Measurements from ENCODE around the gene ITPKC.

Gene ITPKC

DNA sequence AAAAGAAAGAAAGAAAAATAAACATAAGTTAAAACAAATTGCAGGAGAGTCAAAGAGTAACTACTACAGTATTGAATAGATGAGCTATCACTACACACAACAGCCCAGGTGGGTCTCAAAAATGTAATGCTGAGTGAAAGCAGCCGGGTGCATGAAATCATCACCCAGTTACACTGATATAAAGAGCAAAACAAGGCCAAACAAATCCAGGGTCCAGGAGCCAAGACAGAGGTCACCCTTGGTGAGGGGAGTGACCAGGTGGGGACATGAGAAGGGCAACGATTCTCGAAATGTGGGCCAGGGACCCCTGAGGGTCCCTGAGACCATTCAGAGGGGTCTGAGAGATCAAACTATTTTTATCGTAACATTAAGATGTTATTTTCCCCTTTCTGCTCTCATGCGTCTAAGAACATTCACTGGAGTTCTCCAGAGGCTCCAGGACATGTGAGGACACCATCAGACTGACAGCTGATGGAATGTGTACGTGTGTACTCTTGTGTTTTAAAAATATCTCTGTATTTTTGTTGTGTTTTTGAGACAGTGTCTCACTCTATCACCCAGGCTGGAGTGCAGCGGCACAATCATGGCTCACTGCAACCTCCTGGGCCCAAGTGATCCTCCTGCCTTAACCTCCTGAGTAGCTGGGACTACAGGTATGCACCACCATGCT is 10.8 kb upstream of the ITPKC start:
- Histone ChIP-seq H3K9me3 (ENCODE audit: insufficient read depth, low read length) (no peaks in the 10 kb centered on the region), H3K4me1 (ENCODE audit: insufficient read depth, insufficient read length) (peaks cover 7% of the 10 kb centered on the region), H3K27me3 (ENCODE audit: insufficient read depth, insufficient read length) (no peaks in the 10 kb centered on the region), H3K4me3 (ENCODE audit: insufficient read length, low read depth) (no peak overlapping the region), H3K9ac (ENCODE audit: insufficient read length, low read depth) (no peak overlapping the region), H3K36me3 (ENCODE audit: insufficient read depth, insufficient read length, low read length) (peaks cover 51% of the 10 kb centered on the region)
- TF ChIP-seq ZNF274 (IDR thresholded peaks at IDR 0.05; ENCODE audit: low read depth, low read length) (no peak), YY1 (IDR thresholded peaks at IDR 0.05; ENCODE audit: insufficient read depth, insufficient read length) (no peak)
- DNase-seq (ENCODE audit: low read depth, low spot score) = no peak

- peaks cover 40% of the 10 kb centered on the region for H3K36me3 ChIP-seq (ENCODE audit: insufficient read depth, insufficient read length, low read length)
- H3K4me3 ChIP-seq (ENCODE audit: insufficient read length, low read depth) = no peak overlapping the region
- H3K4me1 ChIP-seq (ENCODE audit: insufficient read depth, insufficient read length) = peaks cover 7% of the 10 kb centered on the region
- no peak for DNase-seq (ENCODE audit: low read depth, low spot score)
- no peak overlapping the region for H3K9ac ChIP-seq (ENCODE audit: insufficient read length, low read depth)
- TF ChIP-seq SUZ12 (IDR thresholded peaks at IDR 0.05; ENCODE audit: extremely low read depth, insufficient read depth, insufficient read length) (no peak), YY1 (IDR thresholded peaks at IDR 0.05; ENCODE audit: insufficient read depth, insufficient read length) (no peak), ZNF274 (IDR thresholded peaks at IDR 0.05; ENCODE audit: low read depth, low read length) (no peak)
- no peaks in the 10 kb centered on the region for H3K27me3 ChIP-seq (ENCODE audit: insufficient read depth, insufficient read length)
- no peaks in the 10 kb centered on the region for H3K9me3 ChIP-seq (ENCODE audit: insufficient read depth, low read length)
Measured at GRCh38 chr19:40707615-40708014, 9.3 kb upstream of the ITPKC start.

DNA sequence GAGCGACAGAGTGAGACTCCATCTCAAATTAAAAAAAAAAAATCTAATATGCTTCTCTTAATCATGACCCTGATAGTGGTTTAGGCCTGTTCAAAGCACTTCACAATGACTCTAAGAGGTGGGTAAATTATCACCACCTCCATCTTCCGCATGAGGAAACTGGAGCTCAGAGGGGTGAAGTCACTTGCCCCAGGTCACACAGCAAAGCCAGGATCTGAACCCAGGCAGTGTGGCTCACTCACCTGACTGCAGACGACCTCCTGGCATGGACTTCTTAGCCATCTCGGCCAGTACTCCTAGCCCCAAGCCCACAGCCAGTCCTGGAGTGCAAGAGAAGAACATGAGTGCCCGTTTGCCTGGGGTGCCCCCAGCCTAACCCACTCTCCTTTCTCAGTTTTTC is 7.1 kb upstream of the ITPKC start:
- H3K27me3 ChIP-seq (ENCODE audit: insufficient read depth, insufficient read length) = no peaks in the 10 kb centered on the region
- H3K4me1 ChIP-seq (ENCODE audit: insufficient read depth, insufficient read length) = no peaks in the 10 kb centered on the region
- no peak overlapping the region for H3K9ac ChIP-seq (ENCODE audit: insufficient read length, low read depth)
- H3K9me3 ChIP-seq (ENCODE audit: insufficient read depth, low read length) = no peaks in the 10 kb centered on the region
- DNase-seq (ENCODE audit: low read depth, low spot score) = no peak
- H3K4me3 ChIP-seq (ENCODE audit: insufficient read length, low read depth) = no peak overlapping the region
- TF ChIP-seq YY1 (IDR thresholded peaks at IDR 0.05; ENCODE audit: insufficient read depth, insufficient read length) = no peak
- no peak for TF ChIP-seq ZNF274 (IDR thresholded peaks at IDR 0.05; ENCODE audit: low read depth, low read length)
- TF ChIP-seq SUZ12 (IDR thresholded peaks at IDR 0.05; ENCODE audit: extremely low read depth, insufficient read depth, insufficient read length) = no peak
- H3K36me3 ChIP-seq (ENCODE audit: insufficient read depth, insufficient read length, low read length) = peaks cover 33% of the 10 kb centered on the region

DNA sequence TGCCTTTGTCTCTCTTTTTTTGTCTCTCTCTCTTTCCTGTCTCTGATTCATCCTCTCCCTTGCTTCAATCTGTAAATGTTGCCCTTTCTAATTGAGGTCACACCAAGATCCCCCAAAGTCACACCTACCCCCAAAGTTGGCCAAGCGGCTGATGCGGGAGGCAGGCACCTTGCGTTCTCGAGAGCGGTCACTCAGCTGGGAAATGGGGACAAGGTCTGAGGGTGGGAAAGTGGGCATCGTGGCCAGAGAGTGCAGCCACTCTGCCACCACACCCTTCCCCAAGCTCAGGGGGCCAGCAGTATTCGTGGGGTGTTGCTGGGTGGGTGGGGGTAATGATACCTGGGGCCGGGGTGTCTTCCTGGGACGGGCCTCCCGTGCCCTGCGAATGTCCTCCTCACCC is 3.0 kb upstream of the ITPKC start:
- Histone ChIP-seq H3K4me1 (ENCODE audit: insufficient read depth, insufficient read length) (peaks cover 2% of the 10 kb centered on the region), H3K4me3 (ENCODE audit: insufficient read length, low read depth) (no peak overlapping the region), H3K9ac (ENCODE audit: insufficient read length, low read depth) (no peak overlapping the region), H3K36me3 (ENCODE audit: insufficient read depth, insufficient read length, low read length) (peaks cover 21% of the 10 kb centered on the region), H3K27me3 (ENCODE audit: insufficient read depth, insufficient read length) (no peaks in the 10 kb centered on the region), H3K9me3 (ENCODE audit: insufficient read depth, low read length) (no peaks in the 10 kb centered on the region)
- TF ChIP-seq YY1 (IDR thresholded peaks at IDR 0.05; ENCODE audit: insufficient read depth, insufficient read length) (no peak), ZNF274 (IDR thresholded peaks at IDR 0.05; ENCODE audit: low read depth, low read length) (no peak), SUZ12 (IDR thresholded peaks at IDR 0.05; ENCODE audit: extremely low read depth, insufficient read depth, insufficient read length) (no peak)
- no peak for DNase-seq (ENCODE audit: low read depth, low spot score)

GRCh38 chr19:40714441-40715299 is 2.2 kb upstream of the ITPKC start:
- no peaks in the 10 kb centered on the region for H3K27me3 ChIP-seq (ENCODE audit: insufficient read depth, insufficient read length)
- peak overlapping the region; percentile 87 for H3K4me3 ChIP-seq (ENCODE audit: insufficient read length, low read depth)
- peaks cover 16% of the 10 kb centered on the region for H3K36me3 ChIP-seq (ENCODE audit: insufficient read depth, insufficient read length, low read length)
- no peaks in the 10 kb centered on the region for H3K9me3 ChIP-seq (ENCODE audit: insufficient read depth, low read length)
- peak overlapping the region; percentile 89 for H3K9ac ChIP-seq (ENCODE audit: insufficient read length, low read depth)
- peak; percentile 68 for DNase-seq (ENCODE audit: low read depth, low spot score)
- TF ChIP-seq SUZ12 (IDR thresholded peaks at IDR 0.05; ENCODE audit: extremely low read depth, insufficient read depth, insufficient read length) = no peak
- no peak for TF ChIP-seq ZNF274 (IDR thresholded peaks at IDR 0.05; ENCODE audit: low read depth, low read length)
- TF ChIP-seq YY1 (IDR thresholded peaks at IDR 0.05; ENCODE audit: insufficient read depth, insufficient read length) = no peak
- peaks cover 2% of the 10 kb centered on the region for H3K4me1 ChIP-seq (ENCODE audit: insufficient read depth, insufficient read length)

GRCh38 chr19:40716031-40716481 is 856 bp upstream of the ITPKC start:
- no peak for DNase-seq (ENCODE audit: low read depth, low spot score)
- peak overlapping the region; percentile 87 for H3K4me3 ChIP-seq (ENCODE audit: insufficient read length, low read depth)
- H3K4me1 ChIP-seq (ENCODE audit: insufficient read depth, insufficient read length) = peaks cover 2% of the 10 kb centered on the region

DNA sequence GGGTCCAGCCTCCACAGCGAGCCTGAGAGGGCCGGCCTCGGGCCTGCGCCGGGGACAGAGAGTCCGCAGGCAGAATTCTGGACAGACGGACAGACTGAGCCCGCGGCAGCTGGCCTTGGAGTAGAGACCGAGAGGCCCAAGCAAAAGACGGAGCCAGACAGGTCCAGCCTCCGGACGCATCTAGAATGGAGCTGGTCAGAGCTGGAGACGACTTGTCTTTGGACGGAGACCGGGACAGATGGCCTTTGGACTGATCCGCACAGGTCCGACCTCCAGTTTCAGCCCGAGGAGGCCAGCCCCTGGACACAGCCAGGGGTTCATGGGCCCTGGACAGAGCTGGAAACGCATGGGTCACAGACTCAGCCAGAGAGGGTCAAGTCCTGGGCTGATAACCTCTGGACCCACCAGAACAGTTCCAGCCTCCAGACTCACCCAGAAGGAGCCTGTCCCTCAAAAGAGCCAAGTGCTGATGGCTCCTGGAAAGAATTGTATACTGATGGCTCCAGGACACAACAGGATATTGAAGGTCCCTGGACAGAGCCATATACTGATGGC is 490 bp downstream of the ITPKC start:
- TF ChIP-seq YY1 (IDR thresholded peaks at IDR 0.05; ENCODE audit: insufficient read depth, insufficient read length) (no peak), ZNF274 (IDR thresholded peaks at IDR 0.05; ENCODE audit: low read depth, low read length) (no peak), SUZ12 (IDR thresholded peaks at IDR 0.05; ENCODE audit: extremely low read depth, insufficient read depth, insufficient read length) (no peak)
- DNase-seq (ENCODE audit: low read depth, low spot score) = no peak
- Histone ChIP-seq H3K4me1 (ENCODE audit: insufficient read depth, insufficient read length) (peaks cover 2% of the 10 kb centered on the region), H3K36me3 (ENCODE audit: insufficient read depth, insufficient read length, low read length) (peaks cover 14% of the 10 kb centered on the region), H3K9me3 (ENCODE audit: insufficient read depth, low read length) (no peaks in the 10 kb centered on the region), H3K27me3 (ENCODE audit: insufficient read depth, insufficient read length) (no peaks in the 10 kb centered on the region), H3K9ac (ENCODE audit: insufficient read length, low read depth) (peak overlapping the region; percentile 88), H3K4me3 (ENCODE audit: insufficient read length, low read depth) (peak overlapping the region; percentile 87)

More at GRCh38 chr19:40716031-40716481, 856 bp upstream of the ITPKC start:
- Histone ChIP-seq H3K27me3 (ENCODE audit: insufficient read depth, insufficient read length) (no peaks in the 10 kb centered on the region), H3K9me3 (ENCODE audit: insufficient read depth, low read length) (no peaks in the 10 kb centered on the region), H3K9ac (ENCODE audit: insufficient read length, low read depth) (peak overlapping the region; percentile 89), H3K36me3 (ENCODE audit: insufficient read depth, insufficient read length, low read length) (peaks cover 9% of the 10 kb centered on the region)
- TF ChIP-seq YY1 (IDR thresholded peaks at IDR 0.05; ENCODE audit: insufficient read depth, insufficient read length) (no peak), ZNF274 (IDR thresholded peaks at IDR 0.05; ENCODE audit: low read depth, low read length) (no peak), SUZ12 (IDR thresholded peaks at IDR 0.05; ENCODE audit: extremely low read depth, insufficient read depth, insufficient read length) (no peak)
